Activated gamma-delta T cell treated with anti-CD3 and anti-CD28 coated beads, Interleukin-2, amount 50 U/mL, for 16 hours (primary cell): ENCODE measurements around the gene MED6.

Experiments
- DNase-seq: peaks from one replicate; pipeline ENCODE4 v3.0.0-alpha.2; 2020; ENCODE audit warnings: low read depth

Gene MED6, protein sequence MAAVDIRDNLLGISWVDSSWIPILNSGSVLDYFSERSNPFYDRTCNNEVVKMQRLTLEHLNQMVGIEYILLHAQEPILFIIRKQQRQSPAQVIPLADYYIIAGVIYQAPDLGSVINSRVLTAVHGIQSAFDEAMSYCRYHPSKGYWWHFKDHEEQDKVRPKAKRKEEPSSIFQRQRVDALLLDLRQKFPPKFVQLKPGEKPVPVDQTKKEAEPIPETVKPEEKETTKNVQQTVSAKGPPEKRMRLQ

DNA sequence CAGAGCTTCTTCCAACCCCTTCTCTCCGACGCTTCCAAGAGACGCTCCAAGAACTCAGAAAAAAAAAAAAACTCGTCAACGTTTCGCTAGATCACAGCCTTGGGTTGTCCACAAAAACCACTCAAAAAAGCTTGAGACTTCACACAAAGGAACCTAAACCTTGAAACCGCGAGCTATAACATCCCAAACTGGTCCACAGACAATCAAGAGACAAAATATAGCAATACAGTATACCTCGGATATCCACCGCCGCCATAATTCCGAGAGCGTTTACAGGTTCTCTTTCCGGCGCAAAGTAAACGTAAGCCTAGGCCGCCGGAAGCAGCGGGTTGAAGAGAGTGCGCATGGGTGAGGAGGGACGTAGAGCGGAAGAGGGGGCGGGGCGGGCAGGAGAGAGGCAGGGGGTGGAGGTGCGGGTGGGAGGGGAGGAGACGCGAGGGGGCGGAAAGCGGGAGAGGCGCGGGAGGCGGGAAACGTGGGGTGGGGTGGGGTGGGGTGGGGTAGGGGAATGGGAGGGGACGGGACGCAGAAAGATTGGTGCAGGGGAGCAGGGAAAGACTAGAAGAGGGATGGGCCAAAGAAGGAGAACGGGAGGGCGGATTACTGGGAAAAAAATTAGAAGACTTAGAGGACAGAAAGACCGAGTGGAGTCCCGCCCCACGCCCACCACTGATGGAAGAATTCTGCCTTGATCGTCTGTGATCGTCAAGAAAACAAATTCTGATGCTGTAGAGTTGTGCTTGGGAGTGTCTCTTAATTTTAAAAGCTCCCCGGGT is at the start of gene MED6:
Gene MED6 (minus strand): TSS at position 274 of the 776 bp plus-strand sequence. CDS start 18 bp downstream, at position 256.
- DNase-seq = peak; percentile 86

DNA sequence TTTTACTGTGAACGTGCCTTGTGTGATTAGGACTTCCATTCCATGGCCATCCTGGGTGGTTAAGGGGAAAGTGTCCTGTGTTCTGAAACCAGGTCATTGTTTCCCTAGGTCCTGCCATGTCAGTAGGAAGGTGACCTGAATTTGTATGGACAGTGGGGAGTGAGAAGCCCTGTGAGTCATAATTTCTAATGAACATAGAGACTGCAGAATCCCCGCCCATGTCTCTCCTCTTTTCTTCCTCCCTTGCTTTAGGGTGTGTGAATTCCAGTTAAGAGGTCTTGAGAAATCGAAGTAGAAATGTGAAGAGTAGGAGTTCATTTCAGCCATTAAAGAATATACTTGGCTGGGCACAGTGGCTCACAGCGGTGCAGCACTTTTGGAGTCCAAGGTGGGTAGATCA is 49.3 kb upstream of the MED6 start:
- no peak for DNase-seq

DNA sequence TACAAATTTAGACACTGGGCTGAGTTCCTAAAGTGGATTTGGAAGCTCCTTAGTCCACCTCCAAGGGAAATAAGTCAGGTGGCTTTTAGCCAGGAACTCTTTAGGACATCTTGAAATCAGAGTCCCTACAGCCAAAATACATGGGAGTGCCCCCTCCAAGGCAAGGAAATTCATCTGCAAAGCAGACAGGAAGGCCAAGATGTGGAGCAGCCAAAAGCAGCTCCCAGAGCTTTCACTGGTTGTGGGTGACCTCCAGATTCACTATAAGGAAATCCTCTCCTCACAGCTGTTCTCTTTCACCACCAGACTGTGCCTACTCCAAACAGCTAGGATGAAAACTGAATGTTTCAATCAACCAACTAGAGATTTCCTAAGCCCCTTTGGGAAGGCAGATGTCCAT is 47.9 kb upstream of the MED6 start:
- DNase-seq = no peak

DNA sequence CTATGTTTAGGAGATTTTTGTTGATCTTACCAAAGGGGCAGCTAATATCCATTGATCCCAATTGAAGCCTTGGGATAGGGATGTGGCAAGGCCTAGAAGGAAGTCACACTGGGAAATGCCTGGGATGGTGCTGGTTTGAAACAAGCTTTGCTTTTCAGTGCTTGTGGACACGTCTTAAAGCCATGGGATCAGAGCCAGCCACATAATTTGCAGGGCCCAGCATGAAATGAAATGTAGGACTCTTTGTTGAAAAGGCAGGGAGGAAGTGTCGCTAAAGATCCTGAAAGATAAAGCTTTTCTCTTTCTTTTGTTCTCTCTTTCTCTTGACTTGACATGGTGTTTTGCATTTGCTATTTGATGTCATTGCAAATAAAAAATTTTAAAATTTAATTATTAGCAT is 46.2 kb upstream of the MED6 start:
- DNase-seq = no peak

DNA sequence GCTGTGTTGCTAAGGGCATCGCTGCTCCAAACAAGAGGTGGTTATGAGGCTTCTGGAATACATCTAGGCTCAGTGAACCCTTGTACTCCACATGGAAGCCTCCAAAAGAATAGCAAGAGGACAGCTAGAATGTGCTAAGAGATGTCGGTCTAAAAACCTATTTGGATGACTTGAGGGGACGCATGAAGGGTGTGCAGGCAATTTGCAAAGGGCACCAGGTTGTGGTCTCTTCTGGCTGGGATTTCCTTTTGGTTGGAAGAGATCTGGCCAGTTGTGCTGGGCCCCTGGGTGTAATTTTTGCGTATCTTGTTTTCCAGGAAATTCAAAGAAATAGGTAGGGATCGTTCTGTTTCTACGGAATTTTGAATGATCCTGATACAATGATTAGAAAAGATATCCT is 45.4 kb upstream of the MED6 start:
- no peak for DNase-seq

DNA sequence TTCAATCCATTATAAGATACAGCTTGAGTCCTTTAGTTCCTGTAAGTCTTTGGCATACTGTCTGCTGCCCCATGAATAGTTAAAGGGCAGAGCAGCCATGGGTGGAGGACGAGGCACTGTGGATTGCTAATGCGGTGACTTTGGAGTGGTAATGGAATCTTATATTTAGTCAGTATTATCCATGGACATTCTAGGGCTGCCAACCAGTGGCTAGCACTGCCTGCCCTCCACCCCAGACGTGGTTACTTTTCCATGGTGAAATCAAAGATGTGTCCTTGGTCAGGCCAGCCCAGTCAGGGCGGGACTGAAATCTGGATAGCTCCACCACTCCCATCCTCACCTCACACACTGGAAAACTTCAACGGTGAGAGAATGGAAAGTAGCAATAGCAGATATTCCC is 43.5 kb upstream of the MED6 start:
- no peak for DNase-seq

DNA sequence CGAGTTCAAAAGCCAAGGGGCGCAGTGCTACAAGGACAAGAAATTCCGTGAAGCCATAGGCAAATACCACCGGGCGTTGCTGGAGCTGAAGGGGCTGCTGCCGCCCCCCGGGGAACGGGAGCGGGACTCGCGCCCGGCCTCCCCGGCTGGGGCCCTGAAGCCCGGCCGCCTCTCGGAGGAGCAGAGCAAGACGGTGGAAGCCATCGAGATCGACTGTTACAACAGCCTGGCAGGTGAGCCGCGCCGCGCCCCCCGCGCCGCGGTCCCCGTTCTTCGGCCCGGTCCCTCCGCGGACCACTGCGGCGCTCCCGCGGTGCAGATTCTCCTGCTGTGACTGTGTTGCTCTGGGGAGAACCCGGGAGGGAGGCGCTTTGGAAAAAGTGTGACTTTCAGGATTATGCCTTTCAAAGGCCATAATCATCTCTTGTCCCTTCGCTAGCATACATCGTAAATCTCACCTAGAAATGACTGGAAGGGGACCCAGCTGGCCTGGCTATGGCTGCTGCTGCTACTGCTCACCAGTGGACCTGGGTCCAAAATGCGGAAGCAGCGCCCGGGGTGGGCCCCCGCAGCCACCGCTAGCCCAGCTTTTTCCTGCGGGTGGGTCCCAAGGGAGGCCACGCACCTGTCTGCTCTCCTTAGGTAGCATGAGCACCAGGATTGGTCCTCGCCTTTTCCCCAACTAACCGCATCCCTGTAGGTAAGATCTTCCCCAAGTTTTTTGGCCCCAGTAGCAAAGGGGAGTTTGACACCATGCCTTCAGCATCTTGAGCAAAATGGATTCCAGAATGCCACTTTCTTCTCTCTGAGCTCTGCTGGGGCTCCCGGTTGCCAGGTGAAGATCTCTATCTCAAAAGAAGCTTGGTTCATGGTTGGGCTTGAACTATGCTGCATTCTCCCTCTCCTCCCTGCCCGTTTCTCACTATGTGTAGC is 42.1 kb upstream of the MED6 start:
- no peak for DNase-seq

DNA sequence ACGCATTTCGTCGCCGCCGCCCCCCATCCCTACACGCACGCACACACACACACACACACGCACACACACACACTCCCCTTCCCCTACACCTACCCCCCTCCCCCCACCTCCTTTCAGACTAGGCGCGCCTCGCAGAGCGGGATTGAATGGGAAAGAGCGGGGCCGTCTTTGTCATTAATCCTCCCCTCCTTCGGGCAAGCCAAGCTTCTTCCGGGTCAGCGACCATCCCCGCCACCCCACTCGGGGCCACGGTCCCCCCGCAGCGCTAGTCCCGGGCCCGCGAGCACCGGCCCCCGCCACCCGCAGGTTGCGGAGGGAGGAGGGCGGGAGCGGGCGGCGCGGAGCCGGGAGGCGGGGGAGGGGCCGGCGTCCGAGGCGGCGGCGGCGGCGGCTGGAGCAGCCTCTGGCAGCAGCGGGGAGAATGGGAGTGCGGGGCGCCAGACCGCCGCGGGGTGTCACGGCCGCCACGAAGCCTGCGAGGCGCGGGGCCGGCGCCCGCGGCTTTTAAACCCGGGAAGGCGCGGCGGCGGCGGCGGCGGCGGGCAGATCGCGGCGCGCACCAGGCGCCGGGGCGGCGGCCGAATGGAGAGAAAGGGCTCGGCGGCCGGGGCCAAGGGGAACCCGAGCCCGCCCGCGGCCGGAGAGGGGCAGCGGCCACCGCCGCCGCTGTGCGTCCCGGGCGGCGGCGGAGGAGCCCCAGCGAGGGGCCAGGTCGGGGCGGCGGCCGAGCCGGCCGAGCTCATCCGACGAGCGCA is 41.3 kb upstream of the MED6 start, which contains the start of gene TTC9:
Gene TTC9 (plus strand): TSS at position 369 of the 755 bp plus-strand sequence. CDS start 214 bp downstream, at position 583.
- DNase-seq = no peak

DNA sequence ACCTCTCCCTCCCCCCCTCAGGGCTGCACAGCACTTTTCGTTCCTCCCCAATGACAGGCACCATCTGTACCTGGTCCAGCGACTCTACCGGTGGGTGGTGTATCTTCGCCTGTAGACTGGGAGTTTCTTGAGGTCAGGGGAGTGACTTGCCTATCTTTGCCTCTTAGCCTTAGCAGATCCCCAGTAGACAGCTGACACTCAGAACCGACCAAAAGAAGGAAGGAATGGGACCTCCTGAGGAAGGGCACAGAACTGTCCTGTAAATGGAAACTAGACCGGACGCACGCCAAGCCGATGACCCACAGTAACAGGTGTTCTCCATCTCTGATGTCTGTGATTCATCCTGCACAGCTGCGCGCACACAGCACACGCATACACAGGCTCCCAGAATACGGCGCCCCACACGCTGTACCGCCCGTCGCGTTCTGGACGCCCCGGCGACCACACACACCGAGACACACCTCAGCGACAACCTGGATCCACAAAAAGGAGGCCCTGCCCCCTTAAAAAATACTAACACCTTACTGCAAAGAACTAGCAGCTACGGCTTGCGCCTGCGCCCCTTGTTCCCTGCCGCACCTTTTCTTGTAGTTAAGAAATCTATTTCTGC is 40.6 kb upstream of the MED6 start:
- no peak for DNase-seq

DNA sequence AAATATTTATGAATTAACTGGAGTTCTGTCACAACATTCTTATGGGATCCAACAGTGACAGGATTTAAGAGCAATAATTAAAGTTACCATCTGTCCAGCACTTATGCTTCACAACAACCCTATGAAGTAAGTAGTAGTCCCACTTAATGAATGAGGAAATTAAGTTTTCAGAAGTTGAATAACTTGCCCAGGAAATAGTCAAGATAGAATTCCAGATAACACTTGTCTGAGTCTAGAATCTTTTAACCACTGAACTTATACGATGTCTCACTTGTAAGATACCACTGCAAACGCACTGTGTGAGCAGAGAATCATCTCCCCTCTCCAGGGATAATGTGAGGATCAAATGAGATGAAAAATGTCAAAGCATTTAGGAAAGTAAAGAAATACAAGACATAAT is 38.0 kb upstream of the MED6 start:
- no peak for DNase-seq

DNA sequence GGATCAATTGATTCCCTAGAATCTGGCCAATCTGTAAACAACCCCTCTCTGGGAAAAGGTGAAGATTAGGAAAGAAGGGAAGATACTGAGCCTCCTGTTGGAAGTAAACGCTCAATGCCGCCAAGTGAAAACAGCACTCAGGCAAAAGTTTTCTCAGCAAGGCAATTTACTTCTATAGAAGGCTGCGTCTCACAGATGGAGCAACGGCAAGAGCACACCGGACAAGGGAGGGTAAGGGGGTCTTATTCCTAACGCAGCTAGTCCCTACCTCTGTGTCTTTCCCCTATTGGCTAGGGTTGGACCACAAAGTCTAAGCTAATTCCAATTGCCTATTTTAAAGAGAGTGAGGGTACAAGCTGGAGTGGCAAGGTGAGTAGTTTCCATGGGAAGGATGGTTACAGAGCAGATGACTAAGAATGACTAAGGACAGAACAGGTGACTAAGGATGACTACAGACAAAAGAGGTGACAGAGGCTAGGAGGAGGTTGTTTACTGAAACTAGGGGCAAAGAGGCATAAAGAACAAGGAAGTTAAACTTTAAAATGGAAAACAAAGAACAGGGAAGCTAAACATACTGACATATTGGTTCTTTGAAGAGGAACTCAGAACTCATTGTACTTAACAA is 35.6 kb upstream of the MED6 start:
- DNase-seq = no peak

DNA sequence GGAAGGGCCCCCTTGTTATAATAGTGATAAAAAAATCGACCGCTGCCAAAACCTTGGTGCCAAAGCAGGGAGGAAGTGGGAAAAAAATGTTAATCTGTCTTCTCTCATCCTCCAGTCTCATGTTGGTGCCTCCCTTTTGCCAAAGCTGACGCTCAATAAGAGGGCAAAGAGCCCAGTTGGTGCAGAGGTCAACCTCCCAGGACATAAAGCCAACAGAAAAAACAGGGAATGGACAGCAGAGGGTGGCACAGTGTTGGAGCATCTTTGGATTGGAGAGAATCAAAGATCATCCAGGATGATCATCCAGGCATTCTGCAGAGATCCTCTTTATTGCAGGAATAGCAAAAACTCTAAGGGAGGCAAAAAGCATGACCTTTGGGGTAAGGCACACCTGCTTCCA is 31.5 kb upstream of the MED6 start:
- DNase-seq = no peak

DNA sequence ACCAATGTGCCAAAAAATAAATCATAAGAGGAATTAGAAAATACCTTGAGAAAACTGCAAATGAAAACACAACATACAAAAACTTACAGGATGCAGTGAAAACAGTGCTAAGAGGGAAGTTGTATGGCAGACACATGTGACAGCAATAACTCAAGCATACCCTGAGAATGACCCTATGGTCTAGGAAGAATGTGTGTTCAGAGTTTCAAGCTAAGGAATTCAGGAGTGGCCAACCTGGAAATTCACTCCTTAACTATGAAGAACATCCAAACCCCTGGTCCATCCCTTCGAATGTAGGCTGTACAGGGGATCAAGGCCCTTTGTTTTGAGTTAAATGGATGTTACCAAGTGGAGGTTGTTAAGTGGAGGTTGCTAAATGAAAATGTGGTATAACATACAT is 24.5 kb upstream of the MED6 start:
- no peak for DNase-seq

DNA sequence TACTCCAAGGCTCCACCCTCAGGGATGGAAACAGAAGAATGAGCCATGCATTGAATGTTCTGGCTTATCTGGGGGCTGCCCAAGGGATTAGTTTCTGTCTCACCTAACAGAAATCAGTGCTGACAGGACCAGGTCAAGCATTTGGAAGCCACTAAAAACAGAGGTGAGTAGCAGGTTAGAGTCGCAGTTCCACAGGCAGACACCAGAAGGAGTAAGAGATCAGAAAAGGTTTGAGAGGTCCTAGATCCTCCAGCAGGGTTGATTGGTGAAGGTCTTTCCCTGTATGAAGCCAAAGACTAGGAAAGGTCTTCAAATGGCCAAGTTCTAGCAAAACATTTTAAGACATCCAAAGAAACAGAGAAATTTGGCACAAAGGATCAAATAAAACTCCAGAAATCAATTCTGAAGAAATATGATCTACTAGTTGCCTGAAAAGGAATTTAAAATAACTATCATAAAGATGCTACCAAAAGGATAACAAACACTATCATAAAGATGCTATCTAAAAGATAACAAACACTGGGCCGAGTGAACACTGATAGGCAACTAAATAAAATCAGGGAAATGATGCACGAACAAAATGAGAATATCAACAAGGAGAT is 21.8 kb upstream of the MED6 start:
- peak; percentile 31 for DNase-seq

DNA sequence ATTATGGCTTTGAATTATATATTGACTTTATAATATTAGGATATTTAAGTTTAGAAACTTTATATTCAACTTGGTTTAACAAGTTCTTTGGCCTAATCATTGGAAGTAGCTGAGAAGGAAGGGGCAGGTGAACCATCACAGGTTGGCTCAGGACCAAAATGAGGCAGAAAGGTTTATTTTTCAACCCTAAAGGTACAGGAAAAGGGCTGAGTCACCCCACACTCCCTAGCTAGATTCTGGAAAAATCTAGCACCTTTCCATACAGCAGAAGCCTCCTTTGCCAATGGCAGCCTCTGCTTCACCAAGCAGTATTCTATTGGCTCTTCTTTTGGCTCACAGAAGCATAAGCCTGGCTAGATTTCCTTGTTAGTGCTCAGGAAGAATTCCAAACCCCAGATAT is 19.3 kb upstream of the MED6 start:
- DNase-seq = no peak

DNA sequence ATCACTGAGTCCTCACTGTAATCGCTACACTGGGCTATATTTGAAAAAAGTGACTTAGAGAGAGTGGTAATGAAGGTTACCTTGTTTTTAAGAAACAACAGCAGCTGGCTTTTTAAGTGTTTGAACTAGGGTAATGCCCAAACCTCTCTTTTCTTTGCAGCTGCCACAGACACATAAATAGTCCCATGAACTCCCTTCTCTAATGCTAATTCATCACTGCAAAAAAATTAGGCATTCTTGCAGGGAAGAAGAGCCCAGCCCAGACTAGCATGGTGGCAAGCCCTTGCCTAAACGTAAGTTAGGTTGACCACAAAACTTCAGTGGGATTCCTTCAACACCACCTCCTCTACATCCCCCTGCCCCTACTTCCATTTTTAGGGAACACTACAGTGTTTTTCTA is 17.9 kb upstream of the MED6 start:
- no peak for DNase-seq

DNA sequence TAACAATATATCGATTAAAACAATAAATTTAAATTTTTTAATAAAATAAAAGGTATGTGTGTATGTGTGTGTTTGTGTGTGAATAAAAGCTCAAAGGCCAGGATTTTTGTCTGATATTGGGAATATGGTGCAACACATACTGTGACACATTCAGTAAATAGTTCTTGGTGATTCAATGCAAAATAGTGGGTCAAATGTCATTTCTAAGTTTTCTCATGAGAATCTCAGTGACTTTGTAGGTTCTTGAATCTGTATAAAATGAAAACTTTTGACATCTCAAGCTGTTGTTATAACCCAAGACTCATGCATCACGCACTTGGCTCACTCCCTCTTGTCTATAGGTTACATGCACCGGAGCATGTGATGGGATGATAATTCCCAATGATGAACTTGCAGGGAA is 16.2 kb upstream of the MED6 start:
- no peak for DNase-seq

DNA sequence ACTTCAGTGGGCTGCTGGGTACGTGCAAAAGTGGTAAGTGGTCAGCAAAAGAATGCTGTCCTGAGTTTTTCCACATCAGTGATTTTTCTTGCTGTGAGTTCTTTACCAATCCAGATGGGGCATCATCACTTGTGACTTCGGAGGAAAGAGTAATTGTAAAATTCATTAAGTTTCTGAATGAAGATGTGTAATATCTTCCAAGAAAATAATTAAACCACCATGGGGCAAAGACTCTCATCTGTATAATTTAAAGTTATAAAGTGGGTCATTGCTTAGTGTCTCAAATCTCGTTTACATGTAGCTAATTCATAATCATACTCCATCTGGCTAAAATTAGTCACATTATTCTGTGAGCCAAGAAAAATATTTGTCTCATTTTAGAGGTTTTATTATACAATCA is 10.8 kb upstream of the MED6 start:
- DNase-seq = no peak

DNA sequence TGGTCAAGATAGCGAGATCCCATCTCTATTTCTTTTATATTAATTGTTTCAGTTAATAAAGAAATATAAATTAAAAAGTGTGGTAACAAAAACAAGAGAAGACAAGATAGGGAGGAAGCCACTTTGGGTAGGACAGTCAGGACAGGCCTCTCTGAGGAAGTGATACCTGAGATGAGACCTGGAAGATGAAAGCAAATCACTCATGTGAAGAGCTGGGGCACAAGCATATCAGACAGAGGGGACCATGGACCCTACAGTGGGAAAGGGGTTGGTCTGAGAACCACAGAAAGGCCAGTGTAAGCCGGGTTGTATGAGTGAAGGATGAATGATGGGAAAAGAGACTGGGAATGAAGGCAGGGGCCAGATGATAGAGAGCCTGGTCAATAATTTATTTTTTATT is 1.8 kb upstream of the MED6 start:
- no peak for DNase-seq

DNA sequence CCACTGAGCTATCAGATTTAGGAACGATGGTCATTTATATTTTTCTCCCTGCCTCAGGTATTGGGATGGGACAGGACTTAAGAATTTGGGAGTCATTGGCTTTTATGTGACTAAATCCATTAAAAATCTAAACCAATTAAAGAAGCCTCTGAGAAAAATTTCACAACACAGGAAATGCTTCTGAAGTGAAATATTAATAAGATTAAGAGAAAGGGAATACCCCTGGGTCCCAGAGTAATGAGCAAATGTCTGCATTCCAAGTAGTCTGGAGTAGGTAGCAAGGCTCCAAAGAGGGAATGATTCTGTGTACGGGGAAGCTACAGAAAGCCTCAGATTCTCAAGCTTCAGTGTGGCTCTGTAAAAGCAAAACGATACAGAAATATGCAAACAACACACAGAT is 707 bp upstream of the MED6 start:
- DNase-seq = no peak

DNA sequence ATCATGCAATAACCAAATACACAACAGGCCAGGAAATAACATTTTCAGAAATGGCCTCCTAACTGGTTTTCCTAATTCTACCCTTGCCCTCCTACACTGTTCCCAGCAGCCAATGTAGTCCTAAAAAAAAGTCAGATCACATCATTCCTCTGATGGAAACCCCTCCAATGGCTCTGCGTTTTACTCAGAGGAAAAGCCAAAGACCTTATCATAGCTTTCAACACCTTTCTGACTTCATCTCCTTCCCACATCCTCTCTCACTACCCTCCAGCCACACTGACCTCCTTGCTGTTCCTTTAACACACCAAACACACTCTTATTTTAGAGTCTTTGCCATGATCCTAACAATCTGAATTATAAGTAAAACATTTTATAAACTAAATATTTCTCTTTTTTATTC is 1.1 kb downstream of the MED6 start:
- no peak for DNase-seq
